Peyer's patch (tissue), 4 donors: ENCODE results near the gene EN1.

Experiments
- CTCF ChIP-seq, 6 experiments: fragments of 450-650 bp in 4 of 6; fragments of 200-600 bp in 2 of 6; sonication (generic) in 1 of 6; IDR thresholded peaks; one replicate each; pipeline ENCODE4 v1.5.1; 2017 to 2019; ENCODE audit warnings: antibody characterized with exemption in 6 of 6, mild to moderate bottlenecking in 3 of 6, moderate library complexity in 1 of 6
- POLR2A ChIP-seq, 2 donors: fragments of 450-650 bp; IDR thresholded peaks; one replicate each; pipeline ENCODE4 v1.5.1; 2017; ENCODE audit warnings: antibody characterized with exemption in 2 of 2, mild to moderate bottlenecking in 2 of 2, moderate library complexity in 2 of 2

GRCh38 chr2:118843483-118844132 is 3.8 kb downstream of the EN1 start:
- TF ChIP-seq CTCF (IDR thresholded peaks at IDR 0.05) = no peak
- TF ChIP-seq POLR2A (IDR thresholded peaks at IDR 0.05) = no peak
